GM19395 (cell line): Measurements from ENCODE around the gene FREM2.

Source experiments
- ATAC-seq: cut with Tn5 transposase; IDR thresholded peaks from one replicate; pipeline ENCODE4 v1.9.1; 2021; ENCODE audit warnings: mild to moderate bottlenecking, moderate library complexity; ENCODE audit not compliant: unreplicated experiment

FREM2 gene

GRCh38 chr13:38883783-38884182 is 196.9 kb downstream of the FREM2 start:
- no peak for ATAC-seq

- no peak for ATAC-seq
Measured at GRCh38 chr13:38888309-38888708, 201.4 kb downstream of the FREM2 start.

GRCh38 chr13:38895075-38895474 is 208.2 kb downstream of the FREM2 start:
- ATAC-seq, result no peak

- no peak for ATAC-seq
Measured at GRCh38 chr13:38897521-38897920, 210.6 kb downstream of the FREM2 start.

DNA sequence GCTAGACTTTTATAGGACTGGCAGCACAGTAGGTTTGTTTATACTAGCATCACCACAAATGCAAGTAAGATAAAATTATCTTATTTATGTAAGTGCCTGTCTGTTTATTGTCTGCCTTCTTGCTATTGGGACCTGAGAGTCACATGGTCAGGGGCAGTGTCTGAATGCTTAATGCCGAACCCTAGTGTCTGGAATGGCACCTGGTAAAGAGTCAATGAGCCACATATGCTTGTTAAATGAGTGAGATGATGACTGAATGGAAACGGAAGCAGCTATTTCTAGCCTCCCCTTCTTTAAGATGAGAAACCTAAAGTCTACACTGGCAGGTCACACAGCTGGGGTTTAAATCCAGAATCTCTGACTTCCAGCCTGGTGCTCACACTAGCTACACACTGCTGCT is 211.6 kb downstream of the FREM2 start:
- no peak for ATAC-seq

DNA sequence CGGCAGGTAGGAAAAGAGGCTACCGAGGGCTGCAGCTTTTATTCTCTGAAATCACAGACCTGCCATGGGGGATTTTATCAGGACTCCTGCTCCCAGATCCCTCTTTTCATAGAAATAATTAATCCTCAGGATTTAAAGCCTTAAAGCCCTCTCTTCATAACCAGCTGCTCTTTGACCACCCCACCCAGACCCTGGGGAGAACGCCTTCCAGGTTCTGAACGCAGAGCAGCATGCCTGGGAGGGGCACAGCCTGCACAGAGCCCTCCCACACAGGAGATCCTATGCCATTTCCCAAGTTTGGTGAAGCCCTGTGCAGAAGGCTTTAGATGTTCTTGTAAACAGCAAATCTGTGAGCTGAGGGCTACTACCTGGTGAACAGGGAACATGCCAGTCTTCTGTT is 212.7 kb downstream of the FREM2 start:
- ATAC-seq, result no peak

GRCh38 chr13:38900188-38900587 is 213.3 kb downstream of the FREM2 start:
- no peak for ATAC-seq

DNA sequence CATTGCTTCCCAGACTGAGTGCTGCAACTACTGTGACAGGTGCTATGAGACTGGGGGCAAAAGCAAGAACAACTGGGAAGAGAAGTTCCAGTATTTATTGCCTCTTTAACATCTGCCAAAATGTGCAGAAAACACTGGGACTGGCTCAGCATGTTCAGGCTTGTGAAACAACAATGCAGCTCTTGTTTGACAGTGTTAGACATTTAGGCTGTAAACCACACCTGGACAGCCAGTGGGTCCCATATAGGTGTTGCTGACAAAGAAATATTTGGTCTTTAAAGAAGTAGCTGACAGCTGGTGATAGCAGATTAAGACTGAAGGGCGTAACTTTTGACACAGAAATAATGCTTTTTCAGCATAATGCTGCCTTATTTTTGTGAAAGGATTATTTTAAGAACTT is 215.7 kb downstream of the FREM2 start:
- ATAC-seq, result no peak

DNA sequence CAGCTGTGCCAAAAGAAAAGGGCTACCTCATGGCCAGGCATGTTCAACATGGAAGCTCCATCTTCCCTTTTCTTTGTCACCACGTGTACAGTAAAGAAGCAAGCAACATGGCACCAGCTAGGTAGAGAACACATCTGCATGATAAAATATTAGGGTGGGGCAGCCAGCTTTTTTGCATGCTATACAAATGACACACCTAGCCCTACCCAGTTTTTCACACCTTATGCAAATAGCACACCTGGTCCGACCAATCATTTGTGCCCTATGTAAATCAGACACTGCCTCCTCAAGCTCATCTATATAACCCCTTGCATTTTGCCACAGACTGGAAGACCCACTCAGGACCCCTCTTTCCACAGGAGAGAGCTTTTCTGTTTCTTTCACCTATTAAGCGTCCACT is 218.2 kb downstream of the FREM2 start:
- ATAC-seq, result no peak

GRCh38 chr13:38905861-38906260 is 219.0 kb downstream of the FREM2 start:
- ATAC-seq, result no peak

- no peak for ATAC-seq
Measured at GRCh38 chr13:38908574-38908973, 221.7 kb downstream of the FREM2 start.

GRCh38 chr13:38914070-38914469 is 227.2 kb downstream of the FREM2 start:
- ATAC-seq, result no peak

DNA sequence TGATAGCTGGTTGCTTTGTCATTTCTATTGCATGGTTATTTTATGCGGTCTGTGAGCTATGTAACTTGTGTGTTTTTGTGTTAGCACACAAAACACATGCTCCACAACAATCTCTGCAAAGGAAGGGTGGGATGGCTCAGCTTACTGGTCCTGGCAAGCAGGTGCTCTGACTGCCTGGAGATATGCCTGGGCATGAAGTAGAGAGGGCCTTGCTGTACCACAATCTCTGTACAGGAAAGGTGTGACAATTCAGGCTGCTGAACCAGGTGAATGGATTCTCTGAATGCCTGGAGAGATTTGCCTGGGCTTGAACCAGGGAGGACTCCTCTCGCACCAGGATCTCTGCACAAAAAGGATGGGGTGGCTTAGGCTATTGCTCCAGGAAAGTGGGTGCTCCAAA is 234.2 kb downstream of the FREM2 start:
- ATAC-seq, result no peak

GRCh38 chr13:38922170-38922569 is 235.3 kb downstream of the FREM2 start:
- no peak for ATAC-seq

GRCh38 chr13:38933786-38934185 is 246.9 kb downstream of the FREM2 start:
- no peak for ATAC-seq
